ENCODE data around the gene ALKBH3. TPM values are rescaled to one million over a fixed set of nuclear protein-coding genes. Genes with fewer than 3 reads are reported as not detected.

ALKBH3 gene
- 35.0 and 36.5 TPM in 2 replicates for polyA plus RNA-seq (2011; rRNA removed)
- 21.2 and 25.0 TPM in 2 replicates for polyA minus RNA-seq (2011; rRNA and poly(A)+ RNA removed)

DNA sequence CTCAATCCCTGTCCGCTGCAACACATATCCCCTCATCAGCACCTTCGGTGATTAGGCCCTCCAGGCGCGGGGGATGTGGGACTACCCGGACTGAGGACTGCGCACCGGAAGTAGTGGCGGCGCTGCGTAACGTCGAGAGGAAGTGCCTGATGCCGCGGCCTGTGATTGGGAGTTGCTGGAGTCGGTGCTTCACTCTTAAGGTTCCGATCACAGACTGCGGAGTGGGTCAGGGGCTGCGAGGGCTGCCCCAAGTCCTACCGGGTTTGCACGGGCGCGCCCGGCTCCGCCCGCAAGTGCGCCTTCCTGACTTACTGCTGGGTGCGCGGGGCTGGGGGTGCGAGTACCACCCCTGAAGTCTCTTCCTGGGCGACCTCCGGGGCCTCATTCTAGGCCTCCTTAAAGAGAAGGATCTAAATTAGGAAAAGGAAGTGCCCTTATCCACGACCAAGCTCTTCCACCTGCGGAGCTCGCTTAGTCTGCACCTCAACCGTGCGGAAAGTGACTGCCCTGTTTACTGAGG lies at the start of gene ALKBH3:
Gene ALKBH3, plus strand, starts transcription at position 192 of the 520 bp plus-strand sequence. CDS start 1,822 bp downstream, outside the sequence.
- H3K4me3 ChIP-seq (ENCODE audit: low read depth, low read length): peak within 1 kb of the TSS; percentile 75
- peak; percentile 18; the same call in 1 of the 2 replicates for TF ChIP-seq CTCF (IDR thresholded peaks at IDR 0.05; ENCODE audit: low read depth, low read length)
- POLR2A ChIA-PET: no interaction called here
- no peaks in the 10 kb centered on the region for H3K27me3 ChIP-seq (ENCODE audit: control insufficient read depth, insufficient read depth, low read length)
- peak; percentile 81 for DNase-seq (ENCODE audit: low read depth, low spot score)
- no peak within 1 kb of the TSS for H3K27ac ChIP-seq (ENCODE audit: low read depth, low read length)
- H3K9me3 ChIP-seq (ENCODE audit: control insufficient read depth, insufficient read depth, low read length): no peaks in the 10 kb centered on the region
- CTCF ChIA-PET: interaction anchor here (0.8 to 1.9 kb wide), 5 partner anchors 9 to 158 kb away, joined by 4 to 25 read pairs (median 4); no protein-coding TSS in a partner anchor

DNA sequence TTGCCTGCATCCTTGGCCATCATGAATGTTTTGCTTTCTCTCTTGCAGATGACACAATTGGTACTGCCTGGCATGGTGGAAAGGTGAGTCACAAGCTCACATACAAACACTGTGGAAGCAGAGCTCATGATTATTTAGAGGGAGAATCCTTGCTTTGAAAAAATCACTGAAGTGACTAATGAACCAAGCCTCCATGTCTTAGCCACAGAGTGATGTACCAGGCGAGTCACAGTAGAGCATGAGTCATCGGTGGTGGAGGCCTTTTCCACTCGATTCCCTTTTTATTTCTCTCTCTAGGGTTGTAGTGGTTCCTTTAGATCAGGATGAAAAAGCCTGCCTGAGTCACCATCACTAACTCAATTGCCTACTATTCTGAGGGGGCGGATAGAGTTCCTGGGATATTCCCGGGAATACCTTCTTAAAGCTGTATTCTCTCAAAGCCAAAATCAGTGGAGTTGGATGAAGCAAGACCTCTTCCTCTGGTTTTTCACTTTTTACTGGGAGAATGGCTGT lies 49.6 kb upstream of the ALKBH3 start:
- Histone ChIP-seq H3K4me3 (ENCODE audit: low read depth, low read length) (no peak overlapping the region), H3K27me3 (ENCODE audit: control insufficient read depth, insufficient read depth, low read length) (no peaks in the 10 kb centered on the region), H3K27ac (ENCODE audit: low read depth, low read length) (peak overlapping the region; percentile 77), H3K9me3 (ENCODE audit: control insufficient read depth, insufficient read depth, low read length) (no peaks in the 10 kb centered on the region)
- ChIA-PET CTCF (interaction anchor here (1.7 to 11.9 kb wide), 3 partner anchors 19 to 59 kb away, joined by 4 to 249 read pairs (median 7); no protein-coding TSS in a partner anchor), POLR2A (interaction anchor here (1.3 to 1.5 kb wide), 2 partner anchors 93 to 150 kb away, joined by 4 to 5 read pairs; partner anchors contain the start of gene HSD17B12)
- DNase-seq (ENCODE audit: low read depth, low spot score): peak; percentile 98
- TF ChIP-seq CTCF (IDR thresholded peaks at IDR 0.05; ENCODE audit: low read depth, low read length): no peak

DNA sequence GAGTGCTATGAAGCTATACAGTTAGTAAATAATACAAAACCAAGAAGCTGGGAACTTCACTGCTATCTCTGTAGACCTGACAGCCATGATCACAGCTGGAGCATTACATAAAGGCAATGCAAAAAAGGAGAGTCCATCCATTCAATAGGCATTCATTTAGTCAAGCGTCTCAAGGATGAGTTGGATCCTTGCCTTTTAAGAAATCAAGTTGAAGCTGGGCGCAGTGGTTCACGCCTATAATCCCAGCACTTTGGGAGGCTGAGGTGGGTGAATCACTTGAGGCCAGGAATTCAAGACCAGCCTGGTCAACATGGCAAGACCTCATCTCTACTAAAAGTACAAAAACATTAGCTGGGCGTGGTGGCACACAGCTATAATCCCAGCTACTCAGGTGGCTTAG lies 48.1 kb upstream of the ALKBH3 start:
- CTCF ChIA-PET: interaction anchor here (0.9 to 11.9 kb wide), 2 partner anchors 18 to 57 kb away, joined by 3 to 249 read pairs; no protein-coding TSS in a partner anchor
- POLR2A ChIA-PET: no interaction called here
- H3K9me3 ChIP-seq (ENCODE audit: control insufficient read depth, insufficient read depth, low read length): no peaks in the 10 kb centered on the region
- H3K27me3 ChIP-seq (ENCODE audit: control insufficient read depth, insufficient read depth, low read length): no peaks in the 10 kb centered on the region
- H3K4me3 ChIP-seq (ENCODE audit: low read depth, low read length): no peak overlapping the region
- DNase-seq (ENCODE audit: low read depth, low spot score): no peak
- H3K27ac ChIP-seq (ENCODE audit: low read depth, low read length): no peak overlapping the region
- TF ChIP-seq CTCF (IDR thresholded peaks at IDR 0.05; ENCODE audit: low read depth, low read length): no peak

DNA sequence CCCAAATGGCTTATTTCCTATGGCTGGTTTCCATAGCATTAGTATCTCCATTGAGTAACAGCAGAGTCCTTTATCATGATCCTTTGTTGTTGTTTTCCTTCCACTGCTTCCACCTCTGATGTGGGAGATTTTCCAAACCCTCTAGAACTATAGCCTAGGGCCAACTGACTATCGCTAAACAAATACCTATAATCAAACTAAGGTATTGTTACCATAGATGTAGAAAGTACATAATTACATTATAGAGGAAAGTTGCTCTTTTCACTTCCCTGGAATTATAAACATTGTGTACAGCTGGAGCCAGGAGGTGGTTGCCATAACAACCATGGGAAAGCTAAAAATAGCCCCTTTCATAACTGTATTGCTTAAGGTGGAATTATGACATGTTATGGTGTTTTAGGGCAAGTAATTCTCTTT lies 47.0 kb upstream of the ALKBH3 start:
- Histone ChIP-seq H3K4me3 (ENCODE audit: low read depth, low read length) (no peak overlapping the region), H3K27me3 (ENCODE audit: control insufficient read depth, insufficient read depth, low read length) (no peaks in the 10 kb centered on the region), H3K9me3 (ENCODE audit: control insufficient read depth, insufficient read depth, low read length) (no peaks in the 10 kb centered on the region), H3K27ac (ENCODE audit: low read depth, low read length) (no peak overlapping the region)
- TF ChIP-seq CTCF (IDR thresholded peaks at IDR 0.05; ENCODE audit: low read depth, low read length): no peak
- ChIA-PET CTCF (interaction anchor here (0.7 to 11.9 kb wide), 5 partner anchors 17 to 522 kb away, joined by 3 to 249 read pairs (median 3); no protein-coding TSS in a partner anchor), POLR2A (no interaction called here)
- peak; percentile 76 for DNase-seq (ENCODE audit: low read depth, low spot score)

DNA sequence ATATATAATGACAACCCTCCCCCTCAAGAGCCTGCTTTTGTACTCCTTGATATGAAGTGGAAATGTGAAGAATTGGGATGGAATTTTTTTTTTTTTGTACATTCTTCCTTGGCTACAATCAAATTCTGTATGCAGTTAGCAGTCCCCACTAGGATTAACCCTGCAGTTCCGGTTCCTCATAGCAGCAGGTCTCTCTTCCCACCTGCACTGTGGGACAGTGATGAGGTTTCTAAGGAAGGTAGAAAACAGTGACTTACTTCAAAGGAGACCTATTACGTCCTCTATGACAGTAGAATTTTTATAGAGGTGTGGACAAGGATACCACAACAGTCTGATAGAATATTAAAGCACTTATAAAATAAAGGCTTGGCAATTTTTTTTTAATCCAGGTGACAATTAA lies 46.3 kb upstream of the ALKBH3 start:
- no peak for DNase-seq (ENCODE audit: low read depth, low spot score)
- ChIA-PET CTCF (interaction anchor here (0.7 to 11.9 kb wide), 4 partner anchors 16 to 523 kb away, joined by 3 to 249 read pairs (median 3); no protein-coding TSS in a partner anchor), POLR2A (no interaction called here)
- no peak overlapping the region for H3K27ac ChIP-seq (ENCODE audit: low read depth, low read length)
- H3K27me3 ChIP-seq (ENCODE audit: control insufficient read depth, insufficient read depth, low read length): no peaks in the 10 kb centered on the region
- no peak for TF ChIP-seq CTCF (IDR thresholded peaks at IDR 0.05; ENCODE audit: low read depth, low read length)
- no peak overlapping the region for H3K4me3 ChIP-seq (ENCODE audit: low read depth, low read length)
- H3K9me3 ChIP-seq (ENCODE audit: control insufficient read depth, insufficient read depth, low read length): no peaks in the 10 kb centered on the region

Data from AG04450 (cell line).